Tibial artery (tissue), 4 donors: ENCODE results near the gene KLF6.

Experiments used
- DNase-seq, 2 donors: peaks; one replicate each; pipeline ENCODE4 v3.0.0-alpha.2; 2019
- H3K27ac ChIP-seq, 2 donors: fragments of 200-600 bp; sonication (generic) in 1 of 2; 1 replicate in 1 of 2; 2 replicates in 1 of 2; pipeline ENCODE4 v1.5.1; 2018 to 2019; ENCODE audit warnings: mild to moderate bottlenecking in 1 of 2
- H3K27me3 ChIP-seq, 2 donors: fragments of 200-600 bp; sonication (generic) in 1 of 2; one replicate each; pipeline versions ENCODE4 v1.5.1 to v1.6.0; 2016 to 2019
- H3K36me3 ChIP-seq, 3 donors: fragments of 200-600 bp; sonication (generic) in 2 of 3; one replicate each; pipeline ENCODE4 v1.5.1; 2016 to 2019; ENCODE audit warnings: mild to moderate bottlenecking in 2 of 3
- H3K4me1 ChIP-seq, 4 donors: fragments of 200-600 bp; sonication (generic) in 2 of 4; 1 replicate in 3 of 4; 2 replicates in 1 of 4; pipeline ENCODE4 v1.5.1; 2016 to 2019
- H3K4me3 ChIP-seq, 2 donors: fragments of 200-600 bp; sonication (generic) in 1 of 2; 1 replicate in 1 of 2; 2 replicates in 1 of 2; pipeline ENCODE4 v1.5.1; 2018 to 2019; ENCODE audit warnings: mild to moderate bottlenecking in 2 of 2
- H3K9me3 ChIP-seq, 3 donors: fragments of 200-600 bp; sonication (generic) in 1 of 3; one replicate each; pipeline ENCODE4 v1.5.1; 2016 to 2019
- CTCF ChIP-seq, 2 experiments: fragments of 200-600 bp in 1 of 2; fragments of 450-650 bp in 1 of 2; IDR thresholded peaks; one replicate each; pipeline ENCODE4 v1.5.1; 2017 to 2019; ENCODE audit warnings: antibody characterized with exemption in 2 of 2, mild to moderate bottlenecking in 1 of 2, moderate library complexity in 1 of 2
- intact Hi-C: fragments of 100-400 bp; cut with DNase I; formaldehyde crosslinking; loops from one replicate; pipeline ENCODE4 v1.15.0; 2023; ENCODE audit warnings: low total_unique reads

KLF6 gene

DNA sequence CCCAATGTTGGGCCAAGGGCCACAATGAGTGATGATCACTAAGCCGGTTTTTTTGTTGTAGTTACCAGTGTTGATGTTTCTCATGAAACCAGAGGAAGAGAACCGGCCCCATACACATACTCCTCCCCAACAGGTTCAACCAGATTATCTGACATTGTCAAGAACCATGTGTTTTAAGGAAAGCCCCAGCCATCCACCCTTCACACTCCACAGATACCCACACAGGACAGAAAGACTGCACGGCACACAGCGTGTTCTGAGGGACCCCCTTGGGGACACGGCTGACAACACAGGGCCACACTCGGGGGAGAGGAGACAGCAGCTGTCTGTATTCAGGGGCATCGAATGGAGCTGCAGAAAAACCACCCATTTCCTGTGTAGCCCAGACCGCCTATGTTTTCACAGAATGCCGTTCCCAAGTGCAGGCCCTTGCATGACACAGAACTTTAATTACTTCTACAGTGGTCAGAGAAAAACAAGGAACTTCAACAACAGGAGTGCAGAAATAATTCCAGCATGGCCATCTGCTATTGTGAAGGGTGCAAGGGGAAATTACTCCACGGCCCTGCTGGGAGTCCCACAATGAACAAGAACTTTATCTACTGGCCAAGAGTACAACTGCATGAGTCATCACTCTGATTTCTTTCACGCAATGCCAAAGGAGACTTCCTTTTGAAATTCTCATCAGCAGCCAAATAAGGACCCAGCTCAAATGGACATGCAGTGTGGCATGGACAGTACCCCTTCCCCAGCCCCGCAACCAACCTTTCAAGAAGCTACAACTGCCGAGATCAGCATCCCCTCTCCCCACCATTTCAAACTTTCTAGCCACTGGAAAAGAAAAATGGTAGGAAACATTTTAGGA is 2.3 kb downstream of the KLF6 start:
- Histone ChIP-seq H3K4me3 (peak overlapping the region; percentile 99), H3K9me3 (no peaks in the 10 kb centered on the region), H3K36me3 (peaks cover 42 to 43% (median 42%) of the 10 kb centered on the region in 3 donors), H3K27ac (peak overlapping the region; percentile 100), H3K27me3 (no peaks in the 10 kb centered on the region), H3K4me1 (peaks cover 0 to 42% (median 28%) of the 10 kb centered on the region in 4 donors)
- peak; percentile 82 to 84 for DNase-seq
- no peak for TF ChIP-seq CTCF (IDR thresholded peaks at IDR 0.05)
- intact Hi-C loops: loop anchor here (5.0 to 10.0 kb wide), 7 partner anchors 275 to 982 kb away; no protein-coding TSS in a partner anchor

- TF ChIP-seq CTCF (IDR thresholded peaks at IDR 0.05): no peak
- peak overlapping the region; percentile 99 for H3K4me3 ChIP-seq
- H3K27me3 ChIP-seq: no peaks in the 10 kb centered on the region
- H3K36me3 ChIP-seq: peaks cover 46 to 48% (median 46%) of the 10 kb centered on the region in 3 donors
- intact Hi-C loops: loop anchor here (5.0 to 10.0 kb wide), 7 partner anchors 275 to 983 kb away; no protein-coding TSS in a partner anchor
- H3K27ac ChIP-seq: peak overlapping the region; percentile 100
- no peak for DNase-seq
- H3K9me3 ChIP-seq: no peaks in the 10 kb centered on the region
- H3K4me1 ChIP-seq: peaks cover 0 to 46% (median 34%) of the 10 kb centered on the region in 4 donors
These were observed 2.9 kb downstream of the KLF6 start for GRCh38 chr10:3782146-3782450.

- Histone ChIP-seq H3K27ac (peak overlapping the region; percentile 100), H3K4me3 (peak overlapping the region; percentile 99), H3K27me3 (no peaks in the 10 kb centered on the region), H3K36me3 (peaks cover 47 to 52% (median 51%) of the 10 kb centered on the region in 3 donors), H3K9me3 (no peaks in the 10 kb centered on the region), H3K4me1 (peaks cover 0 to 50% (median 34%) of the 10 kb centered on the region in 4 donors)
- intact Hi-C loops: loop anchor here (5.0 to 10.0 kb wide), 7 partner anchors 276 to 983 kb away; no protein-coding TSS in a partner anchor
- peak; percentile 60 to 83 for DNase-seq
- peak; percentile 36 to 70 for TF ChIP-seq CTCF (IDR thresholded peaks at IDR 0.05)
These were observed 3.4 kb downstream of the KLF6 start for GRCh38 chr10:3781468-3782145.

DNA sequence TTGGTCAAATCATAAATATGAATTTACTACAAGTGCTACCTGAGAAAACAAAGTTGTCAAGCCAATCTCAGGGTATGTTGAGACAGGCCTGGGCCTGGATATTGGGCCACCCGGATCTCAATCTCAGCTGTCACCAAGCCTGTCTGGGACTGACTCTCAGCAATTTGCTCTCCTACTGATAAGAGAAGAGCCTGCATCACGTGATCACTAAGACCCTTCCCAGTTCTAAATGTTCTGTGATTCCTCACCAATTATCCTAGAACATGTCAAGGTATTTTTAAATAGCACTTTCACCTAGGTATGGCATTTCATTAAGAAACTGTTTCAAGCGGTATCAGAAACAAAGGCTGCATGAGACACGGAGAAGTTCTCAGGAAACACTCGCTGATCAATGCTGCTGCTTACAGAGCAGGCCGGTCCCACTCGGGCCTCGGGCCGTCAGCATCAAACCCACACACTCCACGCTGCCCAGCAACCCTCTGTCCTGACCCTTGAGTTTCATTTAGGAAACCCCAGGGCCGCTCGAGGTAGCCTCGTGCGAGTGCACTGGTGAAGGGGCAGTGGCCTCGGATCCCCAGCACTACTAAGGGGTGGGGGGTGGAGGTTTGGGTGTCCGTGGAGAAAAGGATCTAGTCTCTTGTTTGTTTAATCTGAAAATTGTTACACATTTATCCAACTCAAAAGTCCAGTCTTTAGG is 4.1 kb downstream of the KLF6 start:
- intact Hi-C loops: loop anchor here (5.0 to 10.0 kb wide), 7 partner anchors 276 to 984 kb away; no protein-coding TSS in a partner anchor
- Histone ChIP-seq H3K27ac (peak overlapping the region; percentile 100), H3K9me3 (no peaks in the 10 kb centered on the region), H3K36me3 (peaks cover 51 to 59% (median 55%) of the 10 kb centered on the region in 3 donors), H3K4me1 (peaks cover 0 to 50% (median 37%) of the 10 kb centered on the region in 4 donors), H3K27me3 (no peaks in the 10 kb centered on the region), H3K4me3 (peak overlapping the region; percentile 99)
- no peak for TF ChIP-seq CTCF (IDR thresholded peaks at IDR 0.05)
- DNase-seq: no peak
